Measurements from ENCODE around the gene NAV3.

The NAV3 gene

GRCh38 chr12:78119351-78119918 lies 288.7 kb downstream of the NAV3 start:
- Mint-ChIP-seq H3K27ac (no peak overlapping the region), H3K4me3 (no peak overlapping the region)

GRCh38 chr12:78120306-78120705 lies 289.6 kb downstream of the NAV3 start:
- no peaks in the 10 kb centered on the region for H3K36me3 Mint-ChIP-seq
- peaks cover 5% of the 10 kb centered on the region for H3K9me3 Mint-ChIP-seq
- no peak overlapping the region for H3K27ac Mint-ChIP-seq
- H3K27me3 Mint-ChIP-seq, result no peaks in the 10 kb centered on the region
- H3K4me1 Mint-ChIP-seq, result no peaks in the 10 kb centered on the region
- no peak overlapping the region for H3K4me3 Mint-ChIP-seq

More at GRCh38 chr12:78119351-78119918, 288.7 kb downstream of the NAV3 start:
- H3K4me1 Mint-ChIP-seq, result no peaks in the 10 kb centered on the region
- H3K9me3 Mint-ChIP-seq, result peaks cover 5% of the 10 kb centered on the region
- no peaks in the 10 kb centered on the region for H3K36me3 Mint-ChIP-seq
- H3K27me3 Mint-ChIP-seq, result no peaks in the 10 kb centered on the region

- Mint-ChIP-seq H3K4me1 (no peaks in the 10 kb centered on the region), H3K27me3 (no peaks in the 10 kb centered on the region), H3K27ac (no peak overlapping the region), H3K36me3 (no peaks in the 10 kb centered on the region), H3K9me3 (peaks cover 5% of the 10 kb centered on the region), H3K4me3 (no peak overlapping the region)
Measured at GRCh38 chr12:78120866-78121560, 290.3 kb downstream of the NAV3 start.

GRCh38 chr12:78121969-78122610 lies 291.4 kb downstream of the NAV3 start:
- H3K36me3 Mint-ChIP-seq, result no peaks in the 10 kb centered on the region
- H3K4me1 Mint-ChIP-seq, result no peaks in the 10 kb centered on the region
- no peak overlapping the region for H3K4me3 Mint-ChIP-seq
- H3K27ac Mint-ChIP-seq, result no peak overlapping the region
- no peaks in the 10 kb centered on the region for H3K27me3 Mint-ChIP-seq
- peaks cover 5% of the 10 kb centered on the region for H3K9me3 Mint-ChIP-seq

- no peaks in the 10 kb centered on the region for H3K9me3 Mint-ChIP-seq
- no peaks in the 10 kb centered on the region for H3K36me3 Mint-ChIP-seq
- H3K27me3 Mint-ChIP-seq, result no peaks in the 10 kb centered on the region
- no peaks in the 10 kb centered on the region for H3K4me1 Mint-ChIP-seq
- H3K27ac Mint-ChIP-seq, result no peak overlapping the region
- no peak overlapping the region for H3K4me3 Mint-ChIP-seq
Measured at GRCh38 chr12:78128211-78128610, 297.5 kb downstream of the NAV3 start.

GRCh38 chr12:78143717-78144116 lies 313.0 kb downstream of the NAV3 start:
- Mint-ChIP-seq H3K4me1 (no peaks in the 10 kb centered on the region), H3K27ac (no peak overlapping the region), H3K27me3 (peaks cover 2% of the 10 kb centered on the region), H3K36me3 (no peaks in the 10 kb centered on the region), H3K4me3 (no peak overlapping the region), H3K9me3 (no peaks in the 10 kb centered on the region)

GRCh38 chr12:78145398-78145797 lies 314.7 kb downstream of the NAV3 start:
- no peak overlapping the region for H3K4me3 Mint-ChIP-seq
- no peaks in the 10 kb centered on the region for H3K4me1 Mint-ChIP-seq
- peaks cover 2% of the 10 kb centered on the region for H3K27me3 Mint-ChIP-seq
- no peaks in the 10 kb centered on the region for H3K9me3 Mint-ChIP-seq
- no peak overlapping the region for H3K27ac Mint-ChIP-seq
- H3K36me3 Mint-ChIP-seq, result no peaks in the 10 kb centered on the region

- Mint-ChIP-seq H3K27ac (no peak overlapping the region), H3K9me3 (no peaks in the 10 kb centered on the region), H3K4me1 (no peaks in the 10 kb centered on the region), H3K27me3 (peaks cover 2% of the 10 kb centered on the region), H3K36me3 (no peaks in the 10 kb centered on the region), H3K4me3 (no peak overlapping the region)
Measured at GRCh38 chr12:78146365-78146772, 315.7 kb downstream of the NAV3 start.

GRCh38 chr12:78149459-78149858 lies 318.8 kb downstream of the NAV3 start:
- Mint-ChIP-seq H3K27me3 (peaks cover 2% of the 10 kb centered on the region), H3K9me3 (no peaks in the 10 kb centered on the region), H3K27ac (no peak overlapping the region), H3K4me3 (no peak overlapping the region), H3K36me3 (no peaks in the 10 kb centered on the region), H3K4me1 (no peaks in the 10 kb centered on the region)

- H3K27me3 Mint-ChIP-seq, result peaks cover 2% of the 10 kb centered on the region
- no peak overlapping the region for H3K27ac Mint-ChIP-seq
- no peaks in the 10 kb centered on the region for H3K4me1 Mint-ChIP-seq
- no peaks in the 10 kb centered on the region for H3K36me3 Mint-ChIP-seq
- H3K4me3 Mint-ChIP-seq, result no peak overlapping the region
- H3K9me3 Mint-ChIP-seq, result no peaks in the 10 kb centered on the region
Measured at GRCh38 chr12:78155546-78155945, 324.9 kb downstream of the NAV3 start.

GRCh38 chr12:78156751-78157150 lies 326.1 kb downstream of the NAV3 start:
- no peak overlapping the region for H3K27ac Mint-ChIP-seq
- peaks cover 2% of the 10 kb centered on the region for H3K27me3 Mint-ChIP-seq
- H3K4me3 Mint-ChIP-seq, result no peak overlapping the region
- H3K4me1 Mint-ChIP-seq, result no peaks in the 10 kb centered on the region
- no peaks in the 10 kb centered on the region for H3K9me3 Mint-ChIP-seq
- no peaks in the 10 kb centered on the region for H3K36me3 Mint-ChIP-seq

- H3K27ac Mint-ChIP-seq, result no peak overlapping the region
- H3K9me3 Mint-ChIP-seq, result no peaks in the 10 kb centered on the region
- H3K36me3 Mint-ChIP-seq, result no peaks in the 10 kb centered on the region
- H3K4me3 Mint-ChIP-seq, result no peak overlapping the region
- H3K4me1 Mint-ChIP-seq, result no peaks in the 10 kb centered on the region
- H3K27me3 Mint-ChIP-seq, result peaks cover 2% of the 10 kb centered on the region
Measured at GRCh38 chr12:78157199-78157598, 326.5 kb downstream of the NAV3 start.

GRCh38 chr12:78164154-78164553 lies 333.5 kb downstream of the NAV3 start:
- Mint-ChIP-seq H3K36me3 (no peaks in the 10 kb centered on the region), H3K27me3 (no peaks in the 10 kb centered on the region), H3K4me3 (no peak overlapping the region), H3K4me1 (no peaks in the 10 kb centered on the region), H3K27ac (no peak overlapping the region), H3K9me3 (no peaks in the 10 kb centered on the region)

- no peaks in the 10 kb centered on the region for H3K27me3 Mint-ChIP-seq
- no peak overlapping the region for H3K4me3 Mint-ChIP-seq
- H3K4me1 Mint-ChIP-seq, result no peaks in the 10 kb centered on the region
- H3K27ac Mint-ChIP-seq, result no peak overlapping the region
- no peaks in the 10 kb centered on the region for H3K36me3 Mint-ChIP-seq
- H3K9me3 Mint-ChIP-seq, result peaks cover 3% of the 10 kb centered on the region
Measured at GRCh38 chr12:78167510-78167909, 336.8 kb downstream of the NAV3 start.

- Mint-ChIP-seq H3K27ac (no peak overlapping the region), H3K36me3 (no peaks in the 10 kb centered on the region), H3K9me3 (peaks cover 11% of the 10 kb centered on the region), H3K27me3 (no peaks in the 10 kb centered on the region), H3K4me1 (no peaks in the 10 kb centered on the region), H3K4me3 (no peak overlapping the region)
Measured at GRCh38 chr12:78171061-78171460, 340.4 kb downstream of the NAV3 start.

- Mint-ChIP-seq H3K4me3 (no peak overlapping the region), H3K9me3 (peaks cover 11% of the 10 kb centered on the region), H3K27me3 (no peaks in the 10 kb centered on the region), H3K27ac (no peak overlapping the region), H3K36me3 (no peaks in the 10 kb centered on the region), H3K4me1 (no peaks in the 10 kb centered on the region)
Measured at GRCh38 chr12:78176643-78177042, 345.9 kb downstream of the NAV3 start.

All from activated naive CD4-positive, alpha-beta T cell treated with anti-CD3 and anti-CD28 coated beads, Interleukin-2, amount 50 U/mL, for 24 hours (primary cell).